SK-N-SH (cell line): ENCODE measurements around the gene PRR12. TPM values are rescaled to one million over a fixed set of nuclear protein-coding genes. Genes with fewer than 3 reads are reported as not detected.

ENCODE experiments used
- CTCF ChIA-PET: fragments of 300-600, 350-600 bp; formaldehyde crosslinking; extraction: SDS; loops from one replicate; lab custom pipeline; 2021; lab: Yijun Ruan, JAX
- POLR2A ChIA-PET: fragments of 350-600 bp; sonication (Branson Sonifier 250); formaldehyde crosslinking; extraction: SDS; loops from one replicate; lab custom pipeline; 2020; ENCODE audit warnings: antibody characterized with exemption, inconsistent platforms; lab: Yijun Ruan, JAX
- DNase-seq: peaks from one replicate; pipeline ENCODE4 v3.0.0; 2012
- H2AFZ ChIP-seq: fragments of 200-600 bp; sonication (generic); 2 replicates; pipeline ENCODE4 v1.8.1; 2016; ENCODE audit warnings: antibody characterized with exemption, mild to moderate bottlenecking, low read depth
- H3F3A ChIP-seq: fragments of 200-600 bp; sonication (generic); replicated peaks from 2 replicates; pipeline ENCODE3; 2016; ENCODE audit warnings: antibody characterized with exemption, mild to moderate bottlenecking; ENCODE audit not compliant: insufficient read depth
- H3K27ac ChIP-seq, 2 experiments: fragments of 200-500 bp in 1 of 2; fragments of 200-600 bp in 1 of 2; sonication (Bioruptor generic) in 1 of 2; sonication (generic), shearing (Covaris generic) in 1 of 2; 2 replicates each; pipeline versions ENCODE4 v1.5.1 to v1.6.1; 2014 to 2016; ENCODE audit warnings: low read depth in 2 of 2, inconsistent platforms in 1 of 2, low read length in 1 of 2, mild to moderate bottlenecking in 1 of 2, mixed read lengths in 1 of 2
- H3K27me3 ChIP-seq: fragments of 200-600 bp; sonication (generic), shearing (Covaris generic); 2 replicates; pipeline ENCODE4 v1.6.1; 2016; ENCODE audit warnings: mixed run types; ENCODE audit not compliant: insufficient read depth
- H3K36me3 ChIP-seq, 2 experiments: fragments of 200-500 bp in 1 of 2; fragments of 200-600 bp in 1 of 2; sonication (Bioruptor generic) in 1 of 2; sonication (generic) in 1 of 2; replicated peaks in 1 of 2; 2 replicates each; pipeline versions ENCODE3 to v1.5.1; 2014 to 2016; ENCODE audit warnings: low read length in 1 of 2, mild to moderate bottlenecking in 1 of 2; ENCODE audit not compliant: insufficient read depth in 2 of 2, control insufficient read depth in 1 of 2
- H3K4me1 ChIP-seq, 2 experiments: fragments of 200-500 bp in 1 of 2; fragments of 200-600 bp in 1 of 2; sonication (Bioruptor generic) in 1 of 2; sonication (generic), shearing (Covaris generic) in 1 of 2; 2 replicates each; pipeline versions ENCODE4 v1.5.1 to v1.6.1; 2014 to 2016; ENCODE audit warnings: low read depth in 1 of 2, low read length in 1 of 2, mixed run types in 1 of 2; ENCODE audit not compliant: insufficient read depth in 2 of 2, control insufficient read depth in 1 of 2
- H3K4me2 ChIP-seq: fragments of 200-600 bp; sonication (generic), shearing (Covaris generic); 2 replicates; pipeline ENCODE4 v1.6.1; 2017; ENCODE audit warnings: mixed run types
- H3K4me3 ChIP-seq, 2 experiments: fragments of 200-500 bp in 1 of 2; fragments of 200-600 bp in 1 of 2; sonication (Bioruptor generic) in 1 of 2; sonication (generic), shearing (Covaris generic) in 1 of 2; 2 replicates each; pipeline versions ENCODE4 v1.5.1 to v1.8.1; 2014 to 2016; ENCODE audit warnings: low read depth in 2 of 2, inconsistent platforms in 1 of 2, low read length in 1 of 2, mild to moderate bottlenecking in 1 of 2, mixed read lengths in 1 of 2, moderate library complexity in 1 of 2
- H3K79me2 ChIP-seq: fragments of 200-600 bp; sonication (generic); 2 replicates; pipeline ENCODE4 v1.8.1; 2017; ENCODE audit warnings: mild to moderate bottlenecking; ENCODE audit not compliant: insufficient read depth
- H3K9ac ChIP-seq: fragments of 200-600 bp; sonication (generic); 2 replicates; pipeline ENCODE4 v1.6.1; 2017; ENCODE audit warnings: mixed run types
- H3K9me2 ChIP-seq: fragments of 200-600 bp; sonication (generic); 2 replicates; pipeline ENCODE4 v1.6.1; 2017; ENCODE audit warnings: mixed run types
- H3K9me3 ChIP-seq: fragments of 200-600 bp; sonication (generic); 2 replicates; pipeline ENCODE4 v1.6.1; 2017; ENCODE audit warnings: mixed run types, mild to moderate bottlenecking, moderate library complexity
- H4K20me1 ChIP-seq: fragments of 200-600 bp; sonication (generic); 2 replicates; pipeline ENCODE4 v1.6.1; 2017; ENCODE audit warnings: mild to moderate bottlenecking, mixed run types; ENCODE audit not compliant: insufficient read depth
- ELF1 ChIP-seq: IDR thresholded peaks from 2 replicates; pipeline ENCODE4 v1.4.0; 2012
- FOXM1 ChIP-seq: IDR thresholded peaks from 2 replicates; pipeline ENCODE4 v1.4.0; 2012; ENCODE audit warnings: low read depth, mild to moderate bottlenecking
- NFIC ChIP-seq: IDR thresholded peaks from 2 replicates; pipeline ENCODE4 v1.4.0; 2012; ENCODE audit warnings: borderline replicate concordance
- NRF1 ChIP-seq: IDR thresholded peaks from 2 replicates; pipeline ENCODE4 v1.6.1; 2012; ENCODE audit warnings: low read depth, mild to moderate bottlenecking, low read length
- RAD21 ChIP-seq: IDR thresholded peaks from 2 replicates; pipeline ENCODE4 v1.6.1; 2012; ENCODE audit warnings: mild to moderate bottlenecking, low read length
- RXRA ChIP-seq: IDR thresholded peaks from 2 replicates; pipeline ENCODE4 v1.4.0; 2012; ENCODE audit warnings: low read depth, mild to moderate bottlenecking, borderline replicate concordance
- WGBS: methylation state at CpG from one replicate; pipeline ENCODE4 v1.1.6; 2017; ENCODE audit warnings: low lambda C conversion rate; 5-methylcytosine and 5-hydroxymethylcytosine counted together
- polyA plus RNA-seq, 3 experiments: library from polyadenylated mRNA; depleted of rRNA; stranded (reverse); fragments of >200 nt; gene quantifications; 2 replicates each; pipeline ENCODE4 v1.2.3, GENCODE V29; 2012
- TF ChIP-seq, protein P1 (sequence below): fragments of 200-600 bp; sonication (generic); IDR thresholded peaks from 2 replicates; pipeline ENCODE4 v1.6.1; 2017; ENCODE audit warnings: antibody characterized with exemption, mild to moderate bottlenecking, moderate library complexity
- TF ChIP-seq, protein P2 (sequence below): IDR thresholded peaks from 2 replicates; pipeline ENCODE4 v1.4.0; 2012; ENCODE audit warnings: low read depth, borderline replicate concordance
- TF ChIP-seq, protein P3 (sequence below): IDR thresholded peaks from 2 replicates; pipeline ENCODE4 v1.6.1; 2012; ENCODE audit warnings: mild to moderate bottlenecking, low read depth, low read length, moderate library complexity
- TF ChIP-seq, protein P4 (sequence below): fragments of 150-350 bp; IDR thresholded peaks from 2 replicates; pipeline ENCODE4 v1.6.1; 2017; ENCODE audit warnings: antibody characterized with exemption, low read length, low read depth, borderline replicate concordance

The PRR12 gene
- polyA plus RNA-seq, 1 of the 3 experiments (the other 2 are of a cell fraction) = 1.7 TPM

DNA sequence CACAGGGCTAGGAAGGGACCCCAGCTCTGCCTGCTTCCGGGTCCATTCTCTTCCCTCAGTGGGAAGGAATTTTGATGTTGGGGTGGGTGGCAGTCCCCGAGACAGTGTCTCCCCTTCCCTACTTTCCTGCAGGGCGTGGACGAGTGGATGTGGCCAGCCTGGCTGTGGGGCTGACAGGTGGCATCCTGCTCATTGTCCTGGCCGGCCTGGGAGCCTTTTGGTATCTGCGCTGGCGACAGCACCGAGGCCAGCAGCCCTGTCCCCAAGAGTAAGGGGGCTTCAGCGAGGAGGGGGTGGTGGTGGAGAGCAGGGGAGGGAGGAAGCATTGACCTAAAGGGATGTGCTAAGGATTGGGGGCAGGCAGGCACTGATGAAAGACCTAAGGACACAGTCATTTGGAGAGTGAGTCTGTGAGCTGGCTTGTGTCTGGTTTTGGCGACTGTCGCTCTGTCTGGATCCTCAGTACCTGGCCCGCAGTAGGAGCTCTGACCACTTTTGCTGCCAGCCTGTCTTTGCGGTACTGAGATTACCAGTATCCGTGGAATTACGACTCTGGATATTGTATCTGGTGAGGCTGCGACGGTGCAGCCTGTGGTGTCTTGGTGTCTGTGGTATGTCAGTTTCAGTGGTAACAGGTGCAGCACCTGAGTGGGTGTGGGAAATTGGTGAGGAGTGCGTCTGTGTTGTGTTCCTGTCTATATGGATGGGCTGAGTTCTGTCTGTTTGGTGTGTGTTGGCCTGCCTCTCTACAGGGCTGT, 2.4 kb upstream of the PRR12 start:
- Histone ChIP-seq H3K36me3 (no peaks in the 10 kb centered on the region), H3K9me3 (no peaks in the 10 kb centered on the region), H4K20me1 (peaks cover 12% of the 10 kb centered on the region), H3F3A (peaks cover 22% of the 10 kb centered on the region), H3K4me2 (no peak overlapping the region), H3K9ac (no peak overlapping the region), H3K4me1 (peaks cover 0 to 18% of the 10 kb centered on the region in 2 experiments; a peak in 1 of 4 replicates), H2AFZ (no peak overlapping the region), H3K9me2 (no peaks in the 10 kb centered on the region), H3K4me3 (no peak overlapping the region), H3K27ac (no peak overlapping the region), H3K79me2 (peaks cover 19% of the 10 kb centered on the region), H3K27me3 (no peaks in the 10 kb centered on the region)
- ChIA-PET CTCF (interaction anchor here (0.9 to 1.8 kb wide), 2 partner anchors 18 to 84 kb away, joined by 3 to 6 read pairs; no protein-coding TSS in a partner anchor), POLR2A (no interaction called here)
- no peak for TF ChIP-seq RAD21
- DNase-seq = no peak
- 84% methylated on average over 17 of the region's 18 CpGs for WGBS

DNA sequence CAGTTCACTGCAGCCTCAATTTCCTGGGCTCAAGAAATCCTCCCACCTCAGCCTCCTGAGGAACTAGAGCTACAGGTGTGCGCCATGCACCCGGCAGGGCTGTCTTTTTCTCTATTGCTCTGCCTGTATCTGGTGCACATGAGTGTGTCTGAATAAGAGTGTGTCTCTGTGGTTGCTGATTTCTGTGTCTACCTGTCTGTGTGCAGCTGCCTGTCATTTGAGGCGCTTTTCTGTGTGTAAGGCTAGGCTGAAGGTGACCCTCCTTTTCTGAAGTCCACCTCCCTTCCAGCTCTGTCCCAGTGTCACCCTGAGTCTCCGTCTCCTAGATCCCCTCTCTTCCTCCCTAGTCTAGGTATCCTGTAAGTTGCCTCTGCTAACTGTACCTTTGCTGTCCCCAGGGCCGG, 1.5 kb upstream of the PRR12 start:
- Histone ChIP-seq H3K4me1 (peaks cover 0 to 21% of the 10 kb centered on the region in 2 experiments; a peak in 1 of 4 replicates), H3K9me2 (no peaks in the 10 kb centered on the region), H3K79me2 (peaks cover 29% of the 10 kb centered on the region), H3K9ac (no peak overlapping the region), H3K36me3 (peaks cover 8% of the 10 kb centered on the region in 2 experiments), H3K27ac (peak overlapping the region in 1 of 2 experiments; percentile 5; a peak in 1 of 4 replicates), H3K4me3 (no peak overlapping the region), H3K27me3 (no peaks in the 10 kb centered on the region), H3F3A (peaks cover 29% of the 10 kb centered on the region), H3K9me3 (no peaks in the 10 kb centered on the region), H3K4me2 (no peak overlapping the region), H4K20me1 (peaks cover 21% of the 10 kb centered on the region), H2AFZ (no peak overlapping the region)
- no peak for DNase-seq
- 69% methylated on average over 5 of the region's 5 CpGs for WGBS
- POLR2A ChIA-PET = interaction anchor here (1.5 kb wide), 1 partner anchor 9 kb away, joined by 11 read pairs; the partner anchor contains the start of genes NOSIP and PRRG2
- CTCF ChIA-PET = interaction anchor here (0.9 to 1.5 kb wide), 3 partner anchors 19 to 83 kb away, joined by 3 to 7 read pairs (median 4); no protein-coding TSS in a partner anchor
- TF ChIP-seq, protein P1, sequence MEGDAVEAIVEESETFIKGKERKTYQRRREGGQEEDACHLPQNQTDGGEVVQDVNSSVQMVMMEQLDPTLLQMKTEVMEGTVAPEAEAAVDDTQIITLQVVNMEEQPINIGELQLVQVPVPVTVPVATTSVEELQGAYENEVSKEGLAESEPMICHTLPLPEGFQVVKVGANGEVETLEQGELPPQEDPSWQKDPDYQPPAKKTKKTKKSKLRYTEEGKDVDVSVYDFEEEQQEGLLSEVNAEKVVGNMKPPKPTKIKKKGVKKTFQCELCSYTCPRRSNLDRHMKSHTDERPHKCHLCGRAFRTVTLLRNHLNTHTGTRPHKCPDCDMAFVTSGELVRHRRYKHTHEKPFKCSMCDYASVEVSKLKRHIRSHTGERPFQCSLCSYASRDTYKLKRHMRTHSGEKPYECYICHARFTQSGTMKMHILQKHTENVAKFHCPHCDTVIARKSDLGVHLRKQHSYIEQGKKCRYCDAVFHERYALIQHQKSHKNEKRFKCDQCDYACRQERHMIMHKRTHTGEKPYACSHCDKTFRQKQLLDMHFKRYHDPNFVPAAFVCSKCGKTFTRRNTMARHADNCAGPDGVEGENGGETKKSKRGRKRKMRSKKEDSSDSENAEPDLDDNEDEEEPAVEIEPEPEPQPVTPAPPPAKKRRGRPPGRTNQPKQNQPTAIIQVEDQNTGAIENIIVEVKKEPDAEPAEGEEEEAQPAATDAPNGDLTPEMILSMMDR = no peak
- no peak for TF ChIP-seq NFIC
- TF ChIP-seq, protein P2, sequence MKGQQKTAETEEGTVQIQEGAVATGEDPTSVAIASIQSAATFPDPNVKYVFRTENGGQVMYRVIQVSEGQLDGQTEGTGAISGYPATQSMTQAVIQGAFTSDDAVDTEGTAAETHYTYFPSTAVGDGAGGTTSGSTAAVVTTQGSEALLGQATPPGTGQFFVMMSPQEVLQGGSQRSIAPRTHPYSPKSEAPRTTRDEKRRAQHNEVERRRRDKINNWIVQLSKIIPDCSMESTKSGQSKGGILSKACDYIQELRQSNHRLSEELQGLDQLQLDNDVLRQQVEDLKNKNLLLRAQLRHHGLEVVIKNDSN = no peak
- TF ChIP-seq ELF1 = no peak
- TF ChIP-seq FOXM1 = no peak
- no peak for TF ChIP-seq RXRA
- TF ChIP-seq, protein P3, sequence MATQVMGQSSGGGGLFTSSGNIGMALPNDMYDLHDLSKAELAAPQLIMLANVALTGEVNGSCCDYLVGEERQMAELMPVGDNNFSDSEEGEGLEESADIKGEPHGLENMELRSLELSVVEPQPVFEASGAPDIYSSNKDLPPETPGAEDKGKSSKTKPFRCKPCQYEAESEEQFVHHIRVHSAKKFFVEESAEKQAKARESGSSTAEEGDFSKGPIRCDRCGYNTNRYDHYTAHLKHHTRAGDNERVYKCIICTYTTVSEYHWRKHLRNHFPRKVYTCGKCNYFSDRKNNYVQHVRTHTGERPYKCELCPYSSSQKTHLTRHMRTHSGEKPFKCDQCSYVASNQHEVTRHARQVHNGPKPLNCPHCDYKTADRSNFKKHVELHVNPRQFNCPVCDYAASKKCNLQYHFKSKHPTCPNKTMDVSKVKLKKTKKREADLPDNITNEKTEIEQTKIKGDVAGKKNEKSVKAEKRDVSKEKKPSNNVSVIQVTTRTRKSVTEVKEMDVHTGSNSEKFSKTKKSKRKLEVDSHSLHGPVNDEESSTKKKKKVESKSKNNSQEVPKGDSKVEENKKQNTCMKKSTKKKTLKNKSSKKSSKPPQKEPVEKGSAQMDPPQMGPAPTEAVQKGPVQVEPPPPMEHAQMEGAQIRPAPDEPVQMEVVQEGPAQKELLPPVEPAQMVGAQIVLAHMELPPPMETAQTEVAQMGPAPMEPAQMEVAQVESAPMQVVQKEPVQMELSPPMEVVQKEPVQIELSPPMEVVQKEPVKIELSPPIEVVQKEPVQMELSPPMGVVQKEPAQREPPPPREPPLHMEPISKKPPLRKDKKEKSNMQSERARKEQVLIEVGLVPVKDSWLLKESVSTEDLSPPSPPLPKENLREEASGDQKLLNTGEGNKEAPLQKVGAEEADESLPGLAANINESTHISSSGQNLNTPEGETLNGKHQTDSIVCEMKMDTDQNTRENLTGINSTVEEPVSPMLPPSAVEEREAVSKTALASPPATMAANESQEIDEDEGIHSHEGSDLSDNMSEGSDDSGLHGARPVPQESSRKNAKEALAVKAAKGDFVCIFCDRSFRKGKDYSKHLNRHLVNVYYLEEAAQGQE = no peak
- TF ChIP-seq, protein P4, sequence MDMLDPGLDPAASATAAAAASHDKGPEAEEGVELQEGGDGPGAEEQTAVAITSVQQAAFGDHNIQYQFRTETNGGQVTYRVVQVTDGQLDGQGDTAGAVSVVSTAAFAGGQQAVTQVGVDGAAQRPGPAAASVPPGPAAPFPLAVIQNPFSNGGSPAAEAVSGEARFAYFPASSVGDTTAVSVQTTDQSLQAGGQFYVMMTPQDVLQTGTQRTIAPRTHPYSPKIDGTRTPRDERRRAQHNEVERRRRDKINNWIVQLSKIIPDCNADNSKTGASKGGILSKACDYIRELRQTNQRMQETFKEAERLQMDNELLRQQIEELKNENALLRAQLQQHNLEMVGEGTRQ = no peak
- no peak for TF ChIP-seq NRF1
